ENCODE data around the gene USP54. TPM values are rescaled to one million over a fixed set of nuclear protein-coding genes. Genes with fewer than 3 reads are reported as not detected.

The USP54 gene
- total and polyA plus RNA-seq, 2 donors (not counting 1 experiment from before 2014, with no cell fraction given), result 2.3 to 12.9 TPM

GRCh38 chr10:73625884-73626752 is 35.0 kb upstream of the USP54 start:
- CTCF ChIA-PET, result interaction anchor here (1.2 to 2.5 kb wide), 2 partner anchors 17 to 18 kb away, joined by 4 to 14 read pairs; no protein-coding TSS in a partner anchor

More at GRCh38 chr10:73625884-73626752, 35.0 kb upstream of the USP54 start:
- peak overlapping the region; percentile 97 for H3K27ac Mint-ChIP-seq
- Histone ChIP-seq H3K27me3 (replicated peaks in 1 of 4; ENCODE audit: control extremely low read depth in 1 of 4, control insufficient read depth in 3 of 4, insufficient read depth in 4 of 4, low read length in 3 of 4) (no peaks in the 10 kb centered on the region), H3K36me3 (replicated peaks in 1 of 2; ENCODE audit: control extremely low read depth in 1 of 2, control insufficient read depth in 1 of 2, extremely low read depth in 1 of 2, insufficient read depth in 2 of 2, low read length in 1 of 2) (no peaks in the 10 kb centered on the region), H3K4me3 (ENCODE audit: control extremely low read depth in 1 of 5, extremely low read depth in 1 of 5, insufficient read depth in 1 of 5, low read depth in 2 of 5, low read length in 4 of 5) (peak overlapping the region; percentile 71 to 97 (median 90)), H3K4me2 (replicated peaks; ENCODE audit: low read depth, low read length, poor library complexity, severe bottlenecking) (peak overlapping the region; percentile 90), H3K9ac (ENCODE audit: low read length) (peak overlapping the region; percentile 99), H3K9me3 (ENCODE audit: control extremely low read depth in 1 of 3, control insufficient read depth in 2 of 3, insufficient read depth in 1 of 3, low read length in 2 of 3) (no peaks in the 10 kb centered on the region), H3K4me1 (ENCODE audit: control insufficient read depth in 2 of 2, insufficient read depth in 2 of 2, low read length in 2 of 2) (peaks cover 11% of the 10 kb centered on the region in 2 donors), H3K79me2 (ENCODE audit: control insufficient read depth, insufficient read depth, low read length) (peaks cover 9% of the 10 kb centered on the region), H4K20me1 (ENCODE audit: control insufficient read depth, insufficient read depth, low read length, poor library complexity, severe bottlenecking) (no peaks in the 10 kb centered on the region), H3K27ac (ENCODE audit: low read length in 2 of 2) (peak overlapping the region; percentile 70 to 92), H2AFZ (ENCODE audit: insufficient read depth, low read depth, low read length, poor library complexity, severe bottlenecking) (peak overlapping the region; percentile 100)
- intact Hi-C loops (cut with micrococcal nuclease), result loop anchor here (1.0 to 10.0 kb wide), 7 partner anchors 18 to 249 kb away; partner anchors contain the start of genes ANXA7, CAMK2G, PPP3CB and SEC24C
- H3K27me3 Mint-ChIP-seq, result no peaks in the 10 kb centered on the region
- DNase-seq (peak; percentile 96), ATAC-seq (ENCODE audit: low read depth) (peak; percentile 91)
- H3K4me3 Mint-ChIP-seq, result peak overlapping the region; percentile 98
- POLR2A ChIA-PET, result interaction anchor here (0.6 to 1.6 kb wide), 7 partner anchors 19 to 458 kb away, joined by 3 to 9 read pairs (median 4); partner anchors contain the start of gene MRPS16
- peaks cover 16% of the 10 kb centered on the region for H3K4me1 Mint-ChIP-seq
- WGBS (ENCODE audit: insufficient coverage), result under 1% methylated on average over 30 of the region's 42 CpGs
- TF ChIP-seq EZH2 (IDR thresholded peaks at IDR 0.05; ENCODE audit: borderline replicate concordance, insufficient read depth, low read depth, low read length, poor library complexity, severe bottlenecking), result no peak
- no peak for TF ChIP-seq CTCF (IDR thresholded peaks at IDR 0.05)
- H3K9me3 Mint-ChIP-seq (ENCODE audit: insufficient read depth), result no peaks in the 10 kb centered on the region

Data from B cell (primary cell).